Activated T-helper 1 cell treated with anti-CD3 and anti-CD28 coated beads, Interleukin-2, amount 50 U/mL, for 16 hours (primary cell): ENCODE results near the gene PHF2.

Experiments
- DNase-seq, 2 donors: peaks; one replicate each; pipeline ENCODE4 v3.0.0-alpha.2; 2020; ENCODE audit warnings: low read depth in 1 of 2, low spot score in 1 of 2

PHF2 gene

DNA sequence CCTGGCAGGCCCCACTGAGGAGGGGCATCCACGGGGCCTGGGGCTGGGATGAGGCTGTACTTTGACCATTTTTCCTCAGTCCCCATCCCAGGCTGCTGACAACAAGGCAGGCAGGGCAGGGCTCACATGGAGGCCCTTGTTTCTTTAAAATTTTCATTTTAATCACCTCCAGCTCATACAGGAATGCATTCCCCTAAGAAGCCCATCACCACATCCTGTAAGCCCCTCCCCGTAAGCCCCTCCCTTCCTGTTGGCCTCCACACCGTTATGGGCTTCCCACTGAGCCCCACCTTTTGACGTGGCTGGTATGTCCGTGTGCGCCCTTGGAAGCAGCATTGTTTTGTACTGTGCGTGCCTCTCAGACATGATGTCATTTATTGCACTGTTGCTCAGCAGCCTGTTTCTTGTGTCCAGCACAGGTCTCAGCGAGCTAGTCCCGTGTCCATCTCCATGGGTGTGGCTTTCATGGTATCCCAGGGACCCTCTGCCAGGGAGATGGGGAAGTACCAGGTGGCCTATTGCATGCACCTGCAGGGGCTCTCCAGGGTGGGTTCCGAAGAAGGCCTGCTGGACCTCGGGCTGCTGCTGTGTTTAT, 22.4 kb downstream of the PHF2 start:
- DNase-seq = no peak

DNA sequence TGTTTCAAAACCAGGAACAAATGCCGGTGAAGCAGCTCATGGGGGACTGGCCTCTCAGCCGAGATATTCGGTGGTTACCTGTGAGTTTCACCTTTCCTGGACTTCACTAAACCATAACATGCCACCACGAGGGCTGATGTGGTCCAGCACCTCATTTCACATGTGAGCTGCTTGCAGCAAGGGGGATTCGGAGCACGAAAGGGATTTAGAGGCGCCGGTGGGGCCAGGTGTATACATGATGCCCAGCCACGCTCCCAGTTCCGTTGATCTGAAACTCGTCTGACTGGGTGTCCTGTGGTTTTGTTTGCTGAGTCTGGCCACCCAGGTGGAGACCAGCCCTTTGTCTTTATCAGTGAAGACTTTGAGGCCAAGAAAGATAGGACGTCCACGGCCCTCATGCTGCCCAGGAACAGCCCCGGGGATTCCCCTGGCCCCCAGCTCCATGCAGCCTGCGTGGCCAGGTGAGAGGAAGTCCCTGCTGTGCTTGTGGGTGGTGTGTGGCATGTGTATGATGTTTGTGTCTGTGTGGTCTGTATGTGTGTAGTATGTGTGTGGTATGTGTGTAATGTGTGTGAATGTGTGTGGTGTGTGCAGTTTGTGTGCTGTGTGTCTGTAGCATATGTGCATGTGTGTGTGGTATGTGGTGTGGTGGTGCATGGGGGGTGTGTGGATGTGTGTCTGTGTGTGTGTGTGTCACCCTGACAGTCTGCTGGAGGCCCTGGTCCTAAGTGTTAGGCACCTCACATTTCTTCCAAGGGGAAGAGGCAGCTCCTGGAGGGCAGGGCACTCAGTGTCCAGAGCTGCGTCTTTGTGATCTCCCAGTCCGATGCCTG, 23.4 kb downstream of the PHF2 start:
- DNase-seq = no peak

DNA sequence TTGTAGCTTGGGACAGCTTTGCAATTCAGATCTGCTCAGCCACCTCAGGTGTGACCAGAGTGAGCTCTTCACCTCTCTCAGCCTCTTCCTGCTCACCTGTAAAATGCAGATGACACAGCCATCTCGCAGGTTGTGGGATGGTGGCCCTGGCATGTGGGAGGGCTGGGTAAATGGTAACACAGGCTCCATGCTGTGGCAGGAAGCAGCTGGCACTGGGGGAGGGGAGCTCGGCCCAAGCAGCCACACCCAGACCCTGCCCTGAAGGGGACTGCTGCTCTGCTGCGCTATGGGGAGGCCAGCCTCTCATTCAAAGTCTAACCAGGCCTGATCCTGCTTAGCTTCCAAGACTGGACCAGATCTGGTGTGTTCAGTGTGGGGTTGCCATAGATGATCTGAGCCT, 24.1 kb downstream of the PHF2 start:
- DNase-seq = no peak

DNA sequence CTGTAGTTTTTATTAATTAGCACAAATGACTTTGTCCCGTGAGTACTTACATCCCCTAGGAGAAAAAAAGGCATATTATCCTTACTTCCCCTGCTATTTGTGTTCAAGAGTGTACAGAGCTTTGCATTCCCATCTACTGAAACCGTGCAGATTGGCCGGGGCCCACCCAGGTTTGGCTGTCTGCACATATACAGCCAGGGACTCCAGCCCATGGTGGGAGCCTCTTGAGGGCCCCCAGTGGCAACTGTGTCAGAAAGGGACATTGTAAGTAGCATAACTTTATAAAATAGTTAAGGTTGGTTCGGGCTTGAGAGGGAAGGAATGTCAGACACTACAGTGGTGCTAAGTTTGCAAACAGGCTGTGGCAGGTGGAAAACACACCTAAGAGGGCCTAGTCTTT, 24.7 kb downstream of the PHF2 start:
- DNase-seq = no peak

DNA sequence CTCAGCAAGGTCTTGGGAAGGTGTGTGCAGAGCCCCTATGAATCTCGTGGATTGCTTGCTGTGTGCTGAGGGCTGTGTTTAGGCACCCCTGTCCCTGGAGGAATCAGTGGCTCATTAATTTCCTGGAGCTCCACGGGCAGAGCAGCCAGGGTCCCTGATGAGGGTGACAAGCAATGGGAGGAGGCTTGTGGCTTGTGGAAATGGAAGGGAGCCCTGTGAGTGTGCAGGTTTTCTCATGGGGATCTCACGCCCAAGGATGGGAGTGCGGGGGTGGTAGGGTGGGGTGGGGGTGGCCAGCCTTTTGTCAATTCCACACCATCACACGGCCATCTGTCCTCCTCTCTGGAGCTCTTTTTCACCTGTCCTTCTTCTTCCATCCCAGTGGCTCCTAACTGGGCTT, 25.3 kb downstream of the PHF2 start:
- no peak for DNase-seq

DNA sequence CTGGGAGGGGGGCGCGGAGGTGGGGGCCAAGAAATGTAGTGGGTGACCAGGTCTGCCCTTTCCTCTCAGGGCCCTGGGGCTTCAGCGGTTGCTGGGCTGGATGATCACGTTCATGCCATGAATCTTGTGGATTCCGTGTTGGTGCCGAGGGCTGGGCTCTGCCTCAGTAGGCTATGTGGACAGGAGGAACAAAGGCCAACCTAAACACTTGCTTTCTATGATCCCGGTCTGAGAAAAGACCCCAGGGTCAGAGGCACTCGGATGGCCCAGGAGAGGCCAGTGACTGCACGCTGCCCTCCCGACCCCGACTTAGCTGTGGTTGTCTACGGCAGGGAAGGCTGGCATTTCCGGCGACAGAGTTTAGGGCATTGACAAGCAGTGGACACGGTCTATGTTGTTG, 26.6 kb downstream of the PHF2 start:
- no peak for DNase-seq

DNA sequence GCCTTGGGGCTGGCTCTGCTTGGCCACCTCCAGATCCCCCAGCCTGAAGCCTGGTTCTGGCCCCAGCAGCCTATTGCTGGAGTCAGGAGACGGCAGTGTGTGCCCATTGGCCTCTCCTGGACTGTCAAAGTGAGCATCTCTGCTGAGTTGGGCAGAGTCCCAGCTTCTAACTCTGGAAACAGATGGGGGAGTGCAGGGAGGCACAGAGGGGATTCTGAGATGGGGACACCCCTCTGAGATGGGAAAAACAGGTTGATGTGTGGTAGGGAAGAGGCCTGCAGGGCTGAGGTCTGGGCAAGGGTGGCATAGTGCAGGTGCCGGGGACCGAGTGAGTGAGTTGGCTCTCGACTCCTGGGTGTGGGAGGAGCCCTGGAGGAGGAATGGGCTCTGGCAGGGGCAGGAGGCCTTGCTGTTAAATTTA, 27.5 kb downstream of the PHF2 start:
- no peak for DNase-seq

DNA sequence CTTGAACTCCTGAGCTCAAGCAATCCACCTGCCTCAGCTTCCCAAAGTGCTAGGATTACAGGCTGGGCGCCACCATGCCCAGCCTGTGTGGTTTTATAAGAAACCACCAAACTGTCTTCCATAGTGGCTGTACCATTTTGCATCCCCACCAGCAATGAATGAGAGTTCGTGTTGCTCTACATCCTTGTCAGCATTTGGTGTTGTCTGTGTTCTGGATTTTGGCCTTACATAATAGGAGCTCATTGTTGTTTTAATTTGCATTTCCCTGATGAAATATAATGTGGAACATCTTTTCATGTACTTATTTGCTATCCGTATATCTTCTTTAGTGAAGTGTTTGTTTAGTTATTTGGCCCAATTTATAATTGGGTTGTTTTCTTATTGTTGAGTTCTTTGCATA, 29.8 kb downstream of the PHF2 start:
- no peak for DNase-seq

DNA sequence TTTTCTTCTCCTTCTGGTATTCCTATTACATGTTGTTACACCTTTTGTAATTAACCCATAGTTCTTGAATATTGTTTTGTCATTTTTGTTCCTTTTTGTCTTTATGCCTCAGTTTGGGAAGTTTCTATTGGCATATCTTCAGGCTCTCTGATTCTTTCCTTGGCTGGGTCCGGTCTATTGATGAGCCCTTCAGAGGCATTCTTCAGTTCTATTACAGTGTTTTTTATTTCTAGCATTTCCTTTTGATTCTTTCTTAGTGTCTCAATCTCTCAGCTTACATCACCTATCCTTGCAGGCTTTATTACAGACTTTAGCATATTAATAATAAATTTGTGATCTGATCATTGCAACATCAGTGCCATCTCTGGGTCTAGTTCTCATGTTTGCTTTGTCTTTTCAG, 33.8 kb downstream of the PHF2 start:
- DNase-seq = no peak

DNA sequence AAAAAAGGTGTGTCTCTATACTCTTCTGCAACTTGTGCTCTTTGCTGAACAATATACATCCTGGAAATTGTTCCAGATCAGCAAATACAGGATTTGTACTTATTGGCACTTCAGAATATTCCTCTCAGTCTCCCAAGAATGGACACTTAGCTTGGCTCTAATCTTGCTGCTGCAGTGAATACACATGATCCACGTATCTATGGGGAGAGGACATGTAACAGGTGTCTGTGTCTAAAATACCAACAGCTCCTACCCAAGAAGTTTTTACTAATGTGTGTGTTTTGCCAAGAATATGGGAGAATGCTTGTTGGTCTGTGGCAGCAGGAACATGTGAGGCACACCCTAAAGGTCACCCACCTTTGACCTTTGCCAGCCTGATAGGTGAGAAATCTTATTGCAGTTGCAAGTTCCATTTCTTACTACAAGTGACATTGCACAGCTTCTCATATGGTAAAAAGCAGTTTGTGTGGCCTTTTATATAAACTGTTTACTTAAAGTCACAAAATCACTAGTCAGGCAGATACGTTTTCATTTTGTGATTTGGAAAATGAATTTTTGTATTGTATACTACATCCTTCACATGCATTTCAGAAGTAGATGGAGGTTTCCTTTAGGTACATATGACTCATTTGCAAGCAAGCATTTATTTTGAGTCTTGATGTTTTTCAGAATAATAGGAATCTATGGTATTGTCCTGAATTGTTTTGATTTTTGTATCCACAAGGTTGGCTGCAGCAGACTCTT, 35.8 kb downstream of the PHF2 start:
- no peak for DNase-seq

DNA sequence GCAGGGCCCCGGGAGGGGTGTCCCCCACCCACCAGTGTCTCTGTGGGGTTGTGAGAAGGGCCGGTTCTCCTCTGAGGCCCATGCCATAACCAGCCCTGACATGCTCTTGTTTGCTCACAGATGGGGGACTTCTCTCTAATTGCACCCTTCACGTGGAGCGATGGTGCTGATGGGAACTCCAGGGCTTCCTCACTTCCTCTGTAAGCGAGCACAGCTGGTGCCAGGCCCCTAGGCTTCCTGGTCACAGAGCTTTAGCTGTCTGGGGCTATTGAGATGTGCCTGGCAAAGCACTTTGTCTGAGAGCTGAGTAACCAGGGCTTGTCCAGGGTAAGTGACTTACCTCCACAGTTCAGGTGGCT, 36.4 kb downstream of the PHF2 start:
- DNase-seq = no peak

DNA sequence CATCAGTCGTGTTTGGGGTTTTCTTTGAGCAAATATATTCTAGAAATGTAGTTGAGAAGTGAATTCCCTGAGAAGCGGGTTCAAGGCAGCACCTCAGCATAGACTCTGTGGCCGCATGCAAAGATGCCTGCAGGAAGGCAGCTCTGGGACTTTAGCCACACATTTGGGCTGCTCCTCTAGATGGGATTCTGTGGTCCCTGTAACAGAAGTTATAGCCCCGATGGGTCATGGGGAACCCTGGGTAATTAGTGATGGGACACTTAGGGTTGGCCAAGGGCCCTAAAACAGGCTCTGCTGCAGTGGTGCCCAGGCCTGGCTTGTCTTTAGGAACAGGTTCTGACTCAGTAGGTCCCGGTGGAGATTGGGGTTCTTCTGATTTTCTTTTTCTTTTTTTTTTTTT, 36.8 kb downstream of the PHF2 start:
- no peak for DNase-seq

DNA sequence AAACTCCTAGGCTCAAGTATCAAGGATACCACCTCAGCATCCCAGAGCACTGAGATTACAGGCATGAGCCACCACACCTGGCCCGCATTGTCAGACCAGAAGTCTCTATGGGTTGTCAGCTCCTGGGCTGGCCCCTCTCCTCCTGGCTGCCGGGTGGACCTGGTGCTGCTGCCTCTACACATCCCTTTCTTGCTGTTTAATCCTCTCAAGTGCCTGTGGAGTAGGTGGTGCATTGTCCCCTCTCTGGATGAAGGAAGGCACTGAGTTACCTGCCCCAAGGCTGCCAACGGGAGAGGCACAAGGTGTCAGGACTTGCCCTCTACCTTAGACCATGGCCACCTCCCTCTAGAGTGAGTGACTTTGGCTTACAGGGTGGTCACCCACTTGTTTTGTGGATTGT, 37.4 kb downstream of the PHF2 start:
- DNase-seq = no peak

DNA sequence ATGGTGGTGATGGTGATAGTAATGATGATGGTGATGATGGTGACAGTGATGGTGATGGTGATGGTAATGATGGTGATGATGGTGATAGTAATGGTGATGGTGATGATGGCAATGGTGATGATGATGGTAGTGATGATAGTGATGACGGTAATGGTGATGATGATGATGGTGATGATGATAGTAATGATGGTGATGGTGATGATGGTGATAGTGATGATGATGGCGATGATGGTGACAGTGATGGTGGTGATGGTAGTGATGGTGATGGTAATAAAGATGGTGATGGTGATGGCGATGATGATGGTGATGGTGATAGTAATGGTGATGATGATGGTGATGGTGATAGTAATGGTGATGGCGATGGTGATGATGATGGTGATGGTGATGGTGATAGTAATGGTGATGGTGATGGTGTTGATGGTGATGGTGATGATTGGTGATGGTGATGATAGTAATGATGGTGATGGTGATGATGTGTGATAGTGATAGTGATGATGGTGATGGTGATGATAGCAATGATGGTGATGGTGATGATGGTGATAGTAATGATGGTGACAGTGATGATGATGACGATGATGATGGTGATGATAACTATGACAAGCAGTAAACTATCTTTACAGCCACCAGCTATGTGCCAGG, 38.6 kb downstream of the PHF2 start:
- no peak for DNase-seq

DNA sequence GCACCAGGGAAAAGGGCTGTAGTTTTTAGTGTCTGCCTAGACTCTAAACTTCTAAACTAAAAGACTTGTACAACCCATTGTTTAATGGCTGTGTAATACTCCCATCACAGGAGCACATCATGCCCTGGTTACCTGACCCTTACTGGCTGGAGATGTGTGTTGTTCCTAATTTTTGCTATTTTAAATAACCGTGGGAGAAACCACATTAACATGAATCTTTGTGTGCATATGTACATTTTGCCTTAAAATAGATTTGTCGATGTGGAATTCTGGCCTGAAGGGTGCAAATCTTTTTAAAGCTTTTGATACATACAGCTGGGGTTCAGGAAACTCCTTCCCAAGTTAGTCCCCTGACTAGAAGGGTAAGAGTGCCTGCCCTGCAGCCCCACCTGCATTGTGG, 39.7 kb downstream of the PHF2 start:
- DNase-seq = no peak

DNA sequence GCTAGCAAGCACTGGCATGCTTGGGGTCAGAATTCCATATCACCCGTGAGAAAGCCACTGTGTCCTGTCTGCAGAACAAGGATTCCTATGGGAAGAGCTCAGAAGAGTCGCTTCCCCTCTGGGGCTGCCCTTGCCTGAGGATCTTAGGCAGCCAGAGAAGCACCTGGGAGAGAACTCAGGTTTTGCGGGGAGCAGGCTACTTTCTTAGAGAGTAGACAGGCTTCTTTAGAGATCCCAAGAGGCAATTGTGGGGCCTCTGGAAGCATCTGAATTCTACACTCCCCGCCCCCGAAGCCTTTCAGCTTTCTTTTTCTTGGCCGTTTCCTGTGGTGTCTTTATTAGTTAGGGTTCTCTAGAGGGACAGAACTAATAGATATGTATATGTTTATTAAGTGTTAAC, 40.9 kb downstream of the PHF2 start:
- DNase-seq = no peak

DNA sequence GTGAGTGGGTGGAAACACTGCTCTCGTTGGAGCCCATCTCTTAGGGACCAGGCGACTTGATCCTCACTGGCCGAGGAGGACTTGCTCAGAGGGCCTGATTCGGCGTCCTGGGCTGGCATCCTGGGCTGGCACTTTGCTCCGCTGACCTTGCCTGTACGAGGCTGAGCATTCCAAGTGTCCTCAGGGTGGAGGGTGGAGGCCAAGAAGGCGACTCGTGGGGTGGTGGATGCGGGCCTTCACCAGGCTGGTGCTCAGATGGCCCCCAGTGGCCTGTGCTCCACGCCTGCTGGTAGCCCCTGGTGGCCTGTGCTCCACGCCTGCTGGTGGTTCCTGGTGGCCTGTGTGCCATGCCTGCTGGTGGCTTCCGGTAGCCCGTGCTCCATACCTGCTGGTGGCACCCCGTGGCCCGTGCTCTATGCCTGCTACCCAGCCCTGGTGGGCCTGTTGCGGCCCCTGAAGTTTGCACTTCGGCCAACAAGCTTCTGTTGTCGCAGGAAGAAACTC, 42.9 kb downstream of the PHF2 start:
- no peak for DNase-seq

DNA sequence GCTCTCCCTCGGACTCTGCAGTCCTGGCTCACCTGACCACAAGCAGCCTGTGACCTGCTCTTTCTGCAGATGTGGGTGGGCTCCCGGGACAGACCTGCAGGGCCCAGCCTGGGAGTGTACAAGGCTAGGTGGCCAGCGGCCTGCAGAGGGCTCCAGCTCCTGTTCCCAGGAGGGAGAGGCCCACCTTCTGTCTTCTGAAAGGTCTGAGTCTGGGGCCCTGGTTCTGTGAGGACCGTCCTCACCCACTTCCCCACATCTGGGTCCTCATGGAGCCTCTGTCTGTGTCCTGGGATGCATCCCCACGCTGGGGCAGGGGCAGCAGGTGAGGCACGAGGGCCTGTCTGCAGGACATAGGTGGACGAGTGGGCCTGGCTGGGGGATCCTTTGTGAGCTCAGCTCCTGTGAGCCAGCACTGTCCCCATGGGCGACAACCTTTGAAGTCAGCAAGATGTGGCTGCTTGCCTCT, 43.7 kb downstream of the PHF2 start:
- DNase-seq = no peak

DNA sequence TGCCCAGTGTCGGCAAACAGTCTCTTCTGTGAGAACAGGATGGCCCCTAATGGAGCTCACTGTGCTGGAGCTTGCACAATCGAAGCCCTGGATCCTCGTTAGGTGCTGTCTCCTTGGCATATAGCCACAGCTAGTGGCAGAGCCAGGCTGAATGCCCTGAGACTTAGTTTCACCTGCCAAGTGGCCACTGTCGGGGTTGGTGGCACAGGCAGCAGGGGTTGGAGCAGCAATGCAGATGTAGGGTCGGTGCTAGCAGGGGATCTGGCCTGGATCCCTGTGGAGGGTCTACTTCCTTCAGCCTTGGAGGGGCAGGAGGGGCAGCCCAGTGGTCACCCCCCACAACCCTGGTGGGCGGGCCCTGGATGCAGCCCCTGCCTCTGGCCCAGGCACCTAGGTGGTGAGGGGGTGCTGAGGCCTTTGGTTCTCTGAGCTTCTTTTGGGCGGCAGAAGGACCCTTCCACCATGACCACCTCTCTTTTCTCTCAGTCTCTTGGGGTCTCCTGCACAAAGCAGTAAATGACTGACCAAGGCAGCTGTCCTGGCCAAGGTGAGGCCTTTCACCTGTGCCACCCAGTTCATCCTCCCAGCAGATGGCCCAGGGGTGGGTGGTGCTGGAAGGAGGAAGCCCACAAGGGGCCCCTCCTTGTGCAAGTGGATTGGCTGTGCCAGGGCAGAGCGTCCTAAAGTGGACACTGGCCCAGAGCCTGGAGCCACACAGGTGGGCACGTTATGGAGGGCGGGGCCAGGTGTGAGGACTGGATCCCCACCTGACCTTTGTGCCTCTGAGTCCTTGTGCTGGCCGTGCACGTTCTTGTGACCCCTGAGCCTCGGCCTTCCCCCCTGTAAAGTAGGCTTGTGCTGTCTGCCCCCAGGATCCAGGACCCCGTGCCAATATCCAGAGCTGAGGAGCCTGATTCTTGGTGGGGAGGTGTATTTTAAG, 44.8 kb downstream of the PHF2 start:
- DNase-seq = no peak

DNA sequence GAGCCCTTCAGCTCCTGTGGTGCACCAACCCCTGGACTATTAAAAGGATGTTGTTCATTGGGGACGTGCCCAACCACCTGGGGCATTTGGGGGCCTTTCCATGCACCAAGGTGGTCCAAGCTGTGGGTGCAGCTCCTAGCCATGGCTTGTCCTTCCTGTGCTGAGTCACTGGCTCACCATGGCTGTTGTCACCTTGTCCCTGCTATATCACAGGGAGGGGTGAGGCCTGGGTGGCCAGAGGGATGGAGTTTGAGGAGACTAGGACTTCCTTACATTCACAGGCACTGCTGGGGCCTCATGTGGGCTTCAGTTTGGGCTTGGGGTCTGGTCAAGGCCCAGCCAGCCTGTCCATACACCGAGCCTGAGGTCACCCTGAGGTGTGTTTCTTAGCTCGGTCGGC, 45.5 kb downstream of the PHF2 start:
- no peak for DNase-seq

DNA sequence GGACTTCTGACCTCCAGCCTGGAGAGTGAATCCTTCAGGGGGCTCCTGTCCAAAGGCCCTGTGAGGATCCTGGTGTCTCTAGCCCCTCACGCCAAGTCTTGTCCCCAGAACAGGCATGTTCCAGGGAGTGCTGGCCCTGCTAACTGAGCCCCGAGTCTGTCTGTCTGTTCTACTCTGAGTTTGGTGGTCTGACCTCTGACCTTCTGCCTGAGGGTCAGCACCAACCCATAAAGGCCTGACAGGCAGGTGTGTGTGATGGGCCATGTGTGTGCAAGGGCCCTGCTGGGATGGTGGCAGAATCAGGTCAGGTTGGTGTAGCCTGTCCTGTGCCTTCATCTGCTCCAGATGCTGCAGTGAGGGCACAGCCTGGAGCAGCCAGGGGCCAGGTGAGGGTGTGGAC, 46.3 kb downstream of the PHF2 start:
- no peak for DNase-seq
